ENCODE measurements around the gene FSD2.
A peak's percentile ranks its signal among the peaks of the same experiment; 100 is the strongest.
"Not testable (repeated sequence)": the region's sequence is repeated elsewhere in the genome, so short reads cannot be mapped to it uniquely, and the experiment has no call there.

The FSD2 gene

GRCh38 chr15:82730022-82730530 is 75.8 kb downstream of the FSD2 start:
- DNase-seq = no peak

DNA sequence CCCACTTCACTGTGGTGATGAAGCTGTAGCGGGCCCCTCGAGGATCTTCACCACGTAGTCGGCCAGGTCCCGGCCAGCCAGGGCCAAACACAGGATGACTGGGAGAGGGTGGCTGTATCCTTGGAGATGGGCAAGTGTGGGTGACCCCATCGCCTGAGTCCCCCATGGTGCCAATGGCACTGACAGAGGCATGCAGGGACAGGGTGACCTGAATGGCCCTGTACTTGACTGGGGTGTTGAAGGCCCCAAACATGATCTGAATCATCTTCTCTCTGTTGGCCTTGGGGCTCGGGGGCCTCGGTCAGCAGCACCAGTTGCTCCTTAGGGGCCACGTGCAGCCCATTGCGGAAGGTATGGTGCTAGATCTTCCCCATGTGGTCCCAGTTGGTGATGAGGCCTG is 79.1 kb downstream of the FSD2 start:
- no peak for DNase-seq

GRCh38 chr15:82715003-82715402 is 90.9 kb downstream of the FSD2 start:
- DNase-seq = no peak

DNA sequence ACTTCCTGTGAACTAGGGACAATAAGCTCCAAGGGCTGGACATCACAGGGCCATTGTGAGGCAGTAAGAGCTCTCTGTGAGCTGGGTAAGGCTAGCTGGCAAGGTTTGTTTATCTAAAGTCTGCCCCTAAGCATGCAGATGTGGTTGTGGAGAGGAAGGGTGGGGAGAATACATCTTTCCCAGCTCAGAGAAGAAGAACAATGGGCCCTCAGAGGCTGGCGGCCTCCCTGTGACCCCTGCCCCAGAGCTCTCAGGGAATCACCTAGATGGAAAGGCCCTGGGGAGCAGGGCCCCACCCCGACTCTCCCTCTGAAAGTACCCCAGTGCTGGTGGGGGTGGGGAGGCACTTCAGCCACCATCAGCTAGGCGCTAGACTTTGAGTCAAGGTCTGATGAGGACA is 91.9 kb downstream of the FSD2 start:
- no peak for DNase-seq

DNA sequence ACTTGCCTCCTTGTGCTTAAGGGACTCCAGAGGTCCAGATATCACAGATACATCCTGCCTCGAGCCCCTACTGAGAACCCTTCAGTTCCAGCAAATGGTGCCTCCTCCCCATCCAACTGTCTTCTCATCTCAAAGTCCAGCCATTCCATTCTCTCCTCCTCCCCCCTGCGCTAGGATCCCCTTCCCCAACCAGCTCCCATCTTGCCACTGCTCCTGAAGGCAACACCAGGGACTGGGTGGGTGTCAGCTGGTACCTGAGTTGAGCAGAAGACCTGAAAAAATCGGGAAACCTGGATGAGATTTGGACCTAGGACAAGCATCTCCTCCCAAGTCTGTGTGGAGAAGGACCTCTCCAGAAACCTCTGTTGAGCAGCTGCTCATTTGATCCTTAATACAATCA is 93.8 kb downstream of the FSD2 start:
- no peak for DNase-seq

- no peak for DNase-seq
Measured at GRCh38 chr15:82710926-82711490, 94.9 kb downstream of the FSD2 start.

GRCh38 chr15:82710208-82710555 is 95.7 kb downstream of the FSD2 start:
- no peak for DNase-seq

DNA sequence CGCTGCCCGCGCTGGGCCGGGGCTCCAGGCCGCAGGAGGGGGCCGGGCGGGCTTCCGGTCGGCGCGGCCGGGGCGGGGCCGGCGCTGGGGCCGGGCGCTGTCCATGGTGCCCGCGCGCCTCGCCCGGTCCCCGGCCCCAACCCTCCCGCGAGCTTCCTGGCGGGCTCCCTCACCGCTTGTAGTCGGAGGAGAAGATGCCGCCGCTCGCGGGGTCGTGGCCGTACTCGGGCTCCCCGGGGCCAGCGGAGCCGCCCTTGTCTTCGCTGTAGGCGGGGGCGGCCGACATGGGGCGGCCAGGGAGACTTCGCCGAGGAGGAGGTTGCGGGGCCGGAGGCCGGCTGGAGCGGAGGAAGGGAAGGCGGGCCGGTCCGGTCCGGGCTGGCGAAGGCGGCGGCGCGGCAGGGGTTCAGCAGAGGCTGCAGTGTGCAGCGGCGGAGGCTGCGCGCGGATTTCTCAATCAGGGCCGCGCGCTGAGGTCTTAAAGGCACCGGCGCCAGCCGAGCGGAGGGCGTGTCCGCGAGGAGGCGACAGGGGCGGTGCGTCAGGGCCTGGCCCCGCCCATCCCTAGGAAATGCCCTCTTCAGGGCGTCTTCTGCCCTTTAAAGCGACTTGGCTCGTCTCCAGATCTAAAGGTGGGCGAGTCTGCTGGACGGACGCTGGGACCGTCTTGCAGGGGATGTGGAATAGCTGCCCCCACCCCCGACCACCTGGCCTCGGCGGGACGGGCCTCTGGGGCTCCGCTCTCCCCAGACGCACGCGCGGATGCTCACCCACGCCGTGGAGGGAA is 96.3 kb downstream of the FSD2 start, which contains the start of gene AP3B2:
AP3B2 (minus strand) TSS at position 455 of the 787 bp plus-strand sequence; CDS start at position 286, 169 bp downstream.
- DNase-seq = peak; percentile 82 to 84

DNA sequence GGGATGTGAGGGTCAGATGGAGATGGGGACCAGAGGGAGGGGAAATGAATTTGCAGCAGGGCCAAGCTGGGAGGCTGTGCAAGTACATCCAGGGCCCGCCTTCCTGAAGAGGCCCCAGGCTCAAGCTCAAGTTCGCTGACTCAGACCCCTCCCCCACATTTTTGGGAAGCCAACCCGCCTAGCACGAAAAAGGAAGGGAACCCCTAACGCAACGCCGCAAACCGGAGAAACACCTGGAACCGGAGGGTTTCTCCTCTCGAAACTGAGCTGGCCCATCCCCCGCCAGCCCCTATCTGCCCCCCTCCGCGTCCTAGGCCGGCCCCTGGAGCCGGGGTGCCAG is 96.8 kb downstream of the FSD2 start:
- DNase-seq = no peak

DNA sequence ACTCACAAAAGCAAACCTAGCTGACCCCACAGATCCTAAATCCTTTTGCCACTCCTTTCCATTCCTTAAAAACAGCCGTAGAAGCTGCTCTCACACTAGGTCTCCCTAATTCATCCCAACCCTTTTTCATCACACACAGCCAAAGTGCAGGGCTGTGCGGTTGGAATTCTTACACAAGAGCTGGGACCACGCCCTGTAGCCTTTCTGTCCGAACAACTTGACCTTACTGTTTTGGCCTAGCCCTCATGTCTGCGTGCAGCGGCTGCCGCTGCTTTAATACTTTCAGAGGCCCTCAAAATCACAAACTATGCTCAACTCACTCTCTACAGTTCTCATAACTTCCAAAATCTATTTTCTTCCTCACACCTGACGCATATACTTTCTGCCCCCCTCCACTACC is 100.0 kb downstream of the FSD2 start:
- not testable (repeated sequence) for DNase-seq
